GM06990 (cell line): Measurements from ENCODE around the gene PLXNA2.

Experiments
- DNase-seq: peaks from one replicate; pipeline ENCODE4 v3.0.0-alpha.2; 2011; ENCODE audit not compliant: insufficient read length; ENCODE audit errors: extremely low read depth
- H3K27me3 ChIP-seq: replicated peaks from 2 replicates; pipeline ENCODE4 v1.6.0; 2011; ENCODE audit warnings: low read length; ENCODE audit not compliant: control insufficient read depth, insufficient read depth
- H3K36me3 ChIP-seq: 2 replicates; pipeline ENCODE4 v1.5.1; 2011; ENCODE audit warnings: low read length; ENCODE audit not compliant: control insufficient read depth, insufficient read depth
- H3K4me3 ChIP-seq: replicated peaks from 2 replicates; pipeline ENCODE4 v1.5.1; 2011; ENCODE audit warnings: low read depth, mild to moderate bottlenecking, control low read depth, low read length
- TF ChIP-seq, protein P1 (sequence below): IDR thresholded peaks from 2 replicates; pipeline ENCODE4 v1.5.1; 2011; ENCODE audit warnings: low read length, control low read depth, mild to moderate bottlenecking, inconsistent platforms; ENCODE audit not compliant: insufficient read depth, poor library complexity, severe bottlenecking

The PLXNA2 gene

DNA sequence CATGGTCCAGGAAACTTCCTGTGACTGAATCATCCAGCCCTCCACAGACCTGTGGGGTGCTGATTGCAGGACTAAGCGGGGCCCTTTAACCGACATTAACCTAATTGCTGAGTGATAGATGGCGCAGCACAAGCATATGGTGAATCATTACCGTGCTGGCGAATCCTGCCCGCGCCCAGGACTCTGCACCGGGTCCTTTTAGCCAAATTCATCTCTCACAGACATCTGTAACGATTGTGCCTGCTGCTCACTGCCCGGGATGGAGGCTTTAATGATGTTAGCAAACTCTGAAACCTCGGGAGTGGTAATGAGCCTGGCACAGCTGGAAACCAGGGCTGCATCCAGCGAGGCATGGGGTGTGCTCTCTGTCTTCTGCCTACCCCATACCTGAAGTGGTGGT lies 185.9 kb downstream of the PLXNA2 start:
- TF ChIP-seq, protein P1, sequence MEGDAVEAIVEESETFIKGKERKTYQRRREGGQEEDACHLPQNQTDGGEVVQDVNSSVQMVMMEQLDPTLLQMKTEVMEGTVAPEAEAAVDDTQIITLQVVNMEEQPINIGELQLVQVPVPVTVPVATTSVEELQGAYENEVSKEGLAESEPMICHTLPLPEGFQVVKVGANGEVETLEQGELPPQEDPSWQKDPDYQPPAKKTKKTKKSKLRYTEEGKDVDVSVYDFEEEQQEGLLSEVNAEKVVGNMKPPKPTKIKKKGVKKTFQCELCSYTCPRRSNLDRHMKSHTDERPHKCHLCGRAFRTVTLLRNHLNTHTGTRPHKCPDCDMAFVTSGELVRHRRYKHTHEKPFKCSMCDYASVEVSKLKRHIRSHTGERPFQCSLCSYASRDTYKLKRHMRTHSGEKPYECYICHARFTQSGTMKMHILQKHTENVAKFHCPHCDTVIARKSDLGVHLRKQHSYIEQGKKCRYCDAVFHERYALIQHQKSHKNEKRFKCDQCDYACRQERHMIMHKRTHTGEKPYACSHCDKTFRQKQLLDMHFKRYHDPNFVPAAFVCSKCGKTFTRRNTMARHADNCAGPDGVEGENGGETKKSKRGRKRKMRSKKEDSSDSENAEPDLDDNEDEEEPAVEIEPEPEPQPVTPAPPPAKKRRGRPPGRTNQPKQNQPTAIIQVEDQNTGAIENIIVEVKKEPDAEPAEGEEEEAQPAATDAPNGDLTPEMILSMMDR = no peak
- no peak for DNase-seq
- peaks cover 1% of the 10 kb centered on the region for H3K27me3 ChIP-seq
- H3K4me3 ChIP-seq = no peak overlapping the region
- no peaks in the 10 kb centered on the region for H3K36me3 ChIP-seq

DNA sequence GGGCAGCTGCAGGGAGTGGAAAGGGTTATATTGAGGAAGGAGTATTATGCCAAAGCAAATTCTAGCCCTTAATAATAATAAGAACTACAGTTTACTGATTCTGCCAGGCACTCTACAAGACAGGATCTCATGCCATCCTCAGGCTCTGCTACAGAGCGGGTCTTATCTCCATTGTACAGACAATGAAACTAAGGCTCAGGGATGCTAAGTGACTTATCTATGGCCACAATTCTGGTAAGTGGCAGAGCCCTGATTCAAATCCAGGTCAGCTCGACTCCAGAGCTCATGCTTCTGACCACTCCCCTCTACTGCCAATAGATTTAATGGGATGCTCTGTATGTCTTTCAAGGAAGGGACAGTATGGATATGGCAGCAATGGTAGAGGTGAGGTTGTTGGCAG lies 187.1 kb downstream of the PLXNA2 start:
- Histone ChIP-seq H3K4me3 (no peak overlapping the region), H3K36me3 (no peaks in the 10 kb centered on the region), H3K27me3 (no peaks in the 10 kb centered on the region; the same call in none of the 2 replicates)
- TF ChIP-seq, protein P1 = no peak
- no peak for DNase-seq

DNA sequence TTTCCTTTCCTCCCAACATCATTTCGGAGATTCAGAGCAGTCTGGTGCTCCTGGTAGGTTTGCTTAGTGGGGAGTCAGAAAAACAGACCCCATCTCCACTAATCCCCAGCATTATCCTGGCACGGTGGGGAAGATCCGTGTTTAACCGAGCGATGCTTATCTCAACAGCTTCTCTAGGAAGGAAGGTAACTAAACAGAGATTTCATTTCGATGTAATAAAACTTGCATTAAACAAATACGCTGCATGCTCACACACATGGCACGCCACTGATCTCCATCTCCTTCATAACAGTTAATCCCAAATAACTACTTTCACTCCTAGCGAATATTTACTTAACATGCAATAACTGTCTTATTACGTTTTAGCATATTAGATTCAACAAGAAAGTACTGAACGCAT lies 188.6 kb downstream of the PLXNA2 start:
- TF ChIP-seq, protein P1 = no peak
- Histone ChIP-seq H3K36me3 (no peaks in the 10 kb centered on the region), H3K4me3 (no peak overlapping the region), H3K27me3 (no peaks in the 10 kb centered on the region; the same call in none of the 2 replicates)
- no peak for DNase-seq

DNA sequence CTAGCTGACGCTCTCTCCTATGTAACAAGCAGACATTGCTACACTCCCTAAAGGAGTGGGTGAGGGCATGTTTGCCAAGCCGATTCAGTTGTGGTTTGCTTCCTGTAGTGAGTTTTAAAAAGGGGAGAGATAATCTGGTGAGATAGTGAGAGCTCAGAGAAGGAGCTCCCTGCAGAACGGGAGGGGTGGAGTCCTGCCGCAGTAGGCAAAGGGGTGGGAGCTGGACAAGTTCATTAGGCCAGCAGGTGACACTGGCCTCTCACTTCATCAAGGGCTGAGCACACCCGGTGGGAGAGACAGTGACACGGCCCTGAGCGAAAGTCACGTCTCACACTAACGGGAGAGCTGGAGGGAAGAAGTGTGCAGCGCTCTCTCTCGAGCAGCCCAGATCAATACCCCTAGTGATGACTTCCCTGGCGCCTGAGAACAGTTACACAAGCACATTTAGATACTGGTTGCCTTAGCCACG lies 189.2 kb downstream of the PLXNA2 start:
- H3K4me3 ChIP-seq = no peak overlapping the region
- H3K36me3 ChIP-seq = no peaks in the 10 kb centered on the region
- DNase-seq = no peak
- H3K27me3 ChIP-seq = no peaks in the 10 kb centered on the region; the same call in none of the 2 replicates
- TF ChIP-seq, protein P1 = no peak

DNA sequence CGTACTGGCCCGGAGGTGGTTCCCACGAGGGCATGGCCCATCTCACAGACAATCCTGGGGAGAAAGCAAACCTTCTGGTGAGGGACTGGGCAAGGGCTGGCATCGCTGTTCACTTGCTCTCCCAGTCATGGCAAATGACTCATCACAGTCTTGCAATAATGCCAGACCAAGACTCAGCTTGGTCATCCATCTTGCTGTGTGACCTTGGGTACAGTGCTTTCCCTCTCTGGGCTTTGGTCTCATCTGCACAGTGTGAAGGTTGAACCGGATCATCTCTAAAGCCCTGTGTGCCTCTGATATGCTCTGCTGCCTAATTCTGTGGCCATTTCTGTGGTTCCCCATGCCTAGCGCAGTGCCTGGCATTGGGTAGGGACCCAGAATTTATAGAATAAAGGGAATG lies 189.7 kb downstream of the PLXNA2 start:
- DNase-seq = no peak
- no peaks in the 10 kb centered on the region; the same call in none of the 2 replicates for H3K27me3 ChIP-seq
- no peaks in the 10 kb centered on the region for H3K36me3 ChIP-seq
- H3K4me3 ChIP-seq = no peak overlapping the region
- TF ChIP-seq, protein P1 = no peak

DNA sequence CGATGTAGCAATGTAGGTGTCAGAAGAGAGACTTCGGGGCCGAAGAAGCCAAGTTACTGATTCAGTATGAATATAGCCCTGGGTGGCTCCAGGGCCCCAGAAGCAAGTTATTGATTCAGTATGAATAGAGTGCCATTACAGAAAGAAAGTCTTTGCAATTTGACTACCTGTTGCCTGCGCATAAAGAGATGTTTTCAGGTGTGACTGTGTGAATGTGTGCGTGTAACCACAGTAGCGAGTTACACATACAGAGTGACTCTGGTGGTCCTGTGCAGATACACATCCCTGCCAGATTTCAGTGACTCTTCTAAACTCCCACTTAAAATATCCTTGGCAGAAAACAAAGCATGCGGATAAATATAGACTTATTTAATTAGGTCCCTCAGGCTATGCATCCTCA lies 190.5 kb downstream of the PLXNA2 start:
- DNase-seq = no peak
- Histone ChIP-seq H3K4me3 (no peak overlapping the region), H3K36me3 (no peaks in the 10 kb centered on the region), H3K27me3 (no peaks in the 10 kb centered on the region; the same call in none of the 2 replicates)
- TF ChIP-seq, protein P1 = no peak
